Activated CD8-positive, alpha-beta memory T cell treated with anti-CD3 and anti-CD28 coated beads, Interleukin-2, amount 50 U/mL, for 1 hour (primary cell): ENCODE measurements around the gene LMNB1.

Experiments used
- DNase-seq: peaks from one replicate; pipeline ENCODE4 v3.0.0-alpha.2; 2020; ENCODE audit errors: extremely low read depth

The LMNB1 gene

GRCh38 chr5:126855266-126855665 is 78.3 kb downstream of the LMNB1 start:
- no peak for DNase-seq

GRCh38 chr5:126857472-126858410 is 80.8 kb downstream of the LMNB1 start:
- DNase-seq: no peak

DNA sequence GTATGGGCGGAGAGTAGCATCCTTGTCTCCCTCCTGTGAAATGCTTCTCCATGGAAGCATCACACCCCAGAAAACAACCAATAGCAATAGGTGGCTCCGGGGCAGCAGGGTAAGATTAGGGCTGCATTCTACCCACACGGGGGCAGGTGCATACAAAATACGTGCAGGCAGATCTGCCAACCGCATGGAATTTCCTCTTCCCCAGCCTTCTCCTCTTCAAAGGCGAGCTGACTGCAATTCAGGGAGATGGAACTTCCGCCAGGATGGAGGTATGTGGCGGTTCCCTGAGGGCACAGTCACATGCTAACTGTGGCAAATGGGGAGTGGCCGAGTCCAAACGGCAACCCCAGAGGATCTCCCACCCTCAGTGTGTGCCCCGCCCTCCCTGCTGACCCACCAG is 81.5 kb downstream of the LMNB1 start:
- DNase-seq: no peak

GRCh38 chr5:126863402-126863801 is 86.5 kb downstream of the LMNB1 start:
- no peak for DNase-seq

DNA sequence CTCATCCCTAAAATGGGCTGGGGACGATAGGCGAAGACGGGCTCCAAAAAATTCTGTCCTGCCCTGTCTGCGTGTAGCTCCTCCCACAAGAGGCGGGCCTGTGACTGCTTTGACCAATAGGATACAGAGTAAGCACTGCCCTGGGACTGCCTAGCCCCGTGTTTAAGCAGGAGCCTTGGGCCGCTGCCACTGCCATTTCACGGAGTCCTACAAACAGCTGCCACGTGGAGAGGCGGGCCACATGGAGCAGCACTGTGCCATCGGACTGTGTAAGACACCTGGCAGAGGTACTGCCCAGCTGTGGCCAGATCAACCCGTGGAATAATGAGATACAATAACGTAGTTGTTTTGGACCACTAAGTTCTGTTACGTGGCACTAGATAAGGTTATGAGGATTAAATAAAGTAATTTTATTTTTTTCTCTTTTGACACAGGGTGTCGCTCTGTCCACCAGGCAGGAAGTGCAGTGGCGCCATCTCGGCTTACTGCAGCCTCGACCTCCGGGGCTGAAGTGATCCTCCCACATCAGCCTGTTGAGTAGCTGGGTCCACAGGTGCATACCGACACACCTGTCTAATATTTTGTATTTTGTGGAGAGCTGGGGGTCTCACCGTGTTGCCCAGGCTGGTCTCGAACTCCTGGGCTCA is 87.2 kb downstream of the LMNB1 start:
- no peak for DNase-seq

- DNase-seq: no peak
Observed at GRCh38 chr5:126865299-126865698, 88.4 kb downstream of the LMNB1 start.

DNA sequence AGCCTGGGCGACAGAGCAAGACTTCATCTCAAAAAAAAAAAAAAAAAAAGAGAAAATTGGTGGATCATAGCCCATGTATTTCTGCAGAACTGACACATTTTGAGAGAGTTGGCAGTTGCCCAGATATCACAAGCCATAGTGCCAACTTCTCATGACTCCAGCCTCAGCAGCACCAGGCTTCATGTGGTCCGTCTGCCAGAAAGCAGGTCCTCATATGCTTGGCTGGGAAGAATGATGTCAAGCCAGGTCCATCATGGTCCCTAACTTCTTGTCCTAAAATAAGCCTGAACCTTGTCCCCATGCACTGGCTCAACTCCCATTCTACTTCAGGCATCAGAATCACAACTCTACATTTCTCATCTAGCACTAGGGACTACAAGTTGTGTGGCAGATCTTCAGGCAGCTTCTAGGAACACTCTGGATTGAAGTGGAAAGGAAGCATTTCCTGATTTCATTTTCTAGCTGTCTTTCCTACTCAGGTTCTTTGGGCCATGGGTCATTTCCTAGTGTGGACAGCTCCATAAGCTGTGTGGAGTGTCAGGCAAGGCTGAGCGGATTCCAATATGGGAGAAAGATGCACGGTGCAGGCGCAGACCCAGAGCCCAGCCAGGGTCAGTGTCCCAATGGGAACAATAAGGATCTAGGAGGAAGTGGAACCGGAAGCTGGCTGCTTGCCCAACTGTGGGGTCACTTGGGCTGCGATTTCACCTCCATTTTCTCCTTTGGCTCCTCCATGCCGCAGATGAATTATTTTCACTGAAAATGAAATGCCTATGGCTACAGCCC is 90.1 kb downstream of the LMNB1 start:
- DNase-seq: no peak

- DNase-seq: no peak
Observed at GRCh38 chr5:126868338-126869004, 91.5 kb downstream of the LMNB1 start.

DNA sequence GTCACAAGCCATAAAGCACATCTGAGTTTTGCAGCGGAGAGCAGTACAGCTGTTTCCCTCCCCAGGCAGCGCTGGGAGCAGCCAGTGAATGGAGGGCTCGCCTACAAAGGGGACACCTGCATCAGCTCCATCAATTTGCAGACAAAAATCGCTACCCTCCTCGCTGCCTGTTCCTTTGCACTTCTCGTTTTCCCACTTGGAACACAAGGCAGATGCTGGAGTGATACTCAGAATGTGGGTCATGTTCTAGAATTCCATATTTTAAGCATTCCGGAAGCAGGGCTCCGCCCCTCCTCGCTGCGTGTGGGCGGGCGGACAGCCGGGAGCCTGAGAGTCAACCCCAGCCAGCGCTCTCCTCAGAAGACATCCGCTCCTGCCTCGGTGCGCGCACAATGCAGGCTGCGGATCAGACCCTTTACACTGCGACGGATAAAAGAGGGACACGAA is 92.1 kb downstream of the LMNB1 start:
- no peak for DNase-seq

GRCh38 chr5:126871441-126871840 is 94.5 kb downstream of the LMNB1 start:
- DNase-seq: no peak

GRCh38 chr5:126872561-126873354 is 95.8 kb downstream of the LMNB1 start:
- DNase-seq: no peak

DNA sequence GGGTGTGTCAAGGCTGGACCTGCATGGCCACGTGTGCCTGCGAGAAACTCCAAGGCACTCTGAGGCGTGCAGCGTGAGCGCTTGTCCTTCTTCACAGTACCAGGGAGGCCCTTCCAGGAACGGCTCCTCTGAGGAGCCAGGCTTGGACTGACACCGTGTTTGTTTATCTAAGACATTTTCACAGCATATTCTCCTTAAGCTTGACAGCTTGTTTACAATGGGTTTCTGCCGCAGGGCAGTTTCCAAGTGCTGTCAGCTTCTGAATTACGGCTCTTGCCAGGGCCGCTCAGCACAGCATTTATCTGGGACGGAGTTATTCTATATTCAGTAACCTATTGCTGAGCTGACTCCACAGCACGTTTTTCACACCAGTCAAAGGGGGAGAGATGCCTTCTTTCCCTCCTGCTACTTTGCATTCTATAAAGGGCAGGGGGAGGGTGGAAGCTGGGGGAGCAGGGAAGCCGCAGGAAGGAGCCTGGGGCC is 98.4 kb downstream of the LMNB1 start:
- no peak for DNase-seq

DNA sequence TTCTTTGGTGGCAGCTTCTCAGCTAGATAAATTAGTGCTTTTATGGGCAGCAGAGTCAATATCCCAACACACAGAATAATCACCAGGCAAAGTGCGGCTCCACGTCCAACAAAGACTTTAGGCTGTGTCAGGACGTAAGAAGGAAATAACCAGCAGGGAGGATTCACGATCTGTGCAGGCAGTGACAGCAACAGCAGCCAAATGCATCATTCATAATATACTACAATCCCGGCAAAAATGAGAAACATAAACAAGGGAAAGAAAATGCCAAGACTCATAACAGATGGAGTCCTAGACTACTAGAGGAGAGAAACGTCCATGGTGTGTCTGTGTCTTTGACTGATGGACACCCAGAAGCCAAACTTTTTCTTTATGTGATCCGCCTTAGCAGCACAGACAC is 100.7 kb downstream of the LMNB1 start:
- no peak for DNase-seq

- DNase-seq: no peak
Observed at GRCh38 chr5:126878085-126878484, 101.1 kb downstream of the LMNB1 start.

GRCh38 chr5:126878634-126879033 is 101.7 kb downstream of the LMNB1 start:
- DNase-seq: no peak

DNA sequence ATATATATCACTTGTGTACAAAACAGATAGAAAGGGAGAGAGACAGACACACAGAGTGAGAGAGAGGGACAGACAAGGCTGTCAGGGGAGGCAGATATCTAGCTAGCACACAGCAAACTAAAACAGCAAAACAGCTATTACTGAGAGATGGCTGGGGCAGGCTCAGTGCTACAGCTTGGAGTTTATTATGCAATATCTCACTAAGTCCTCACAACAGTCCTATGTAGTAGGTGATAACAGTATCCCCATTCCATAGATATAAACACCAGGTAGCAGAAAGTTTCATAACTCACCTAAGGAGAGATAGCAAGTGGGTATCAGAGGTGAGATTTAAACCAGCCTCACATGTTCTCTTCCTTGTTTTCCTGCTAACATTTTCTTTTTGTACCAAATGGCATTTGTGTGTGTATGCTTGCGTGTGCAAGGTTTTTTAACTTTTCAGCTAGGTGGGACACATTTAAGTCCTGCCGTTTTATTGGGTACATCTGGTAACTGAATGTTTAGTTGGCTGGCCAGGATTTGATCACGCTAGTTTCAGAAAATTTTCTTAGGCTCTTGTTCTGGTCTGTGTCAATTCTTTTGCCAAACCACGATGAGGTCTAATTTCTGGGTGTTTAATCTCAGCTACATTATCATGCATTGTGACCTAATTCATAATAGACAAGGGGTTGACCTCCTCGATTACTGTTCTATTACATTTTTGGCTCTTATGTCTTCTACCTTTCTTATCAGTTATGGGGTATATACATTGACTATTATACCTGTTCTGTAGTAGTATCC is 105.1 kb downstream of the LMNB1 start:
- no peak for DNase-seq

- no peak for DNase-seq
Observed at GRCh38 chr5:126883564-126884245, 106.8 kb downstream of the LMNB1 start.

DNA sequence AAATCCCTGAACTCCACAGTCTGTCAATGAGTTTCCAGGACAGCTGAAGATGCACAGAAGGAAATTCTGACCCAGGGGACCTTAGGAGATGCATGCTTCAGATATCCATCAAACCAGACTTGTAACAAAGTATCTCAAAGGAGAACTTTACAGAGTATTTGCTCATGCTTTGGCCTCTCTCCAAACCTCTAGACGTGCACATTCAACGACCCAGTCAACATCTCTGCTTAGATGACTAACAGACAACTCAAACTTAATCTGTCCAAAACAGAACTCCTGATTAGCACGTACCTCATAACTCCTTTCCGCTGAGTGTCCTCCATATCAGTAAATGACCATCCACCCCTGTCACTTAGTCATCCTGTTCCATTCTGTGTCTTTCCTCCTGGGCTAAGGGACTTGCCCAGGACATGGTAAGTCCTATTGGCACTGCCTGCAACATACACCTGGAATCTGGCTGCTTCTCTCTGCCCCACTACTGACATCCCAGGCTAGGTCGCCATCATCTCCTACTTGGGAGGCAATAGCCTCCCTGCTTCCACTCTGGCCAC is 107.4 kb downstream of the LMNB1 start:
- no peak for DNase-seq
